Nephron progenitor cell (in vitro differentiated cells): ENCODE data around the gene SASH1.

ENCODE experiments used
- DNase-seq: peaks from one replicate; pipeline ENCODE4 v3.0.0; 2021
- H3K27ac Mint-ChIP-seq: 2 replicates; pipeline ENCODE4 v1.8.0; 2021; ENCODE audit warnings: mild to moderate bottlenecking, moderate library complexity, mixed read lengths
- H3K27me3 Mint-ChIP-seq: 2 replicates; pipeline ENCODE4 v1.8.0; 2021; ENCODE audit warnings: mild to moderate bottlenecking, low read depth, mixed read lengths; ENCODE audit not compliant: poor library complexity
- H3K36me3 Mint-ChIP-seq: 2 replicates; pipeline ENCODE4 v1.8.0; 2021; ENCODE audit warnings: low read depth, mixed read lengths
- H3K4me1 Mint-ChIP-seq: 2 replicates; pipeline ENCODE4 v1.8.0; 2021; ENCODE audit warnings: mixed read lengths
- H3K4me3 Mint-ChIP-seq: 2 replicates; pipeline ENCODE4 v1.8.0; 2021; ENCODE audit warnings: mild to moderate bottlenecking, moderate library complexity, mixed read lengths
- H3K9me3 Mint-ChIP-seq: 2 replicates; pipeline ENCODE4 v1.8.0; 2021; ENCODE audit warnings: mild to moderate bottlenecking, moderate library complexity, mixed read lengths
- CTCF ChIP-seq: fragments of 200-600 bp; sonication (generic); IDR thresholded peaks from 2 replicates; pipeline ENCODE4 v1.5.0; 2021; ENCODE audit warnings: antibody characterized with exemption

The SASH1 gene

GRCh38 chr6:148523048-148523447 is 180.4 kb downstream of the SASH1 start:
- H3K9me3 Mint-ChIP-seq, result peaks cover 10% of the 10 kb centered on the region
- H3K4me3 Mint-ChIP-seq, result no peak overlapping the region
- no peaks in the 10 kb centered on the region for H3K27me3 Mint-ChIP-seq
- no peak for DNase-seq
- H3K4me1 Mint-ChIP-seq, result peaks cover 43% of the 10 kb centered on the region
- peaks cover 88% of the 10 kb centered on the region for H3K36me3 Mint-ChIP-seq
- TF ChIP-seq CTCF, result no peak
- no peak overlapping the region for H3K27ac Mint-ChIP-seq

DNA sequence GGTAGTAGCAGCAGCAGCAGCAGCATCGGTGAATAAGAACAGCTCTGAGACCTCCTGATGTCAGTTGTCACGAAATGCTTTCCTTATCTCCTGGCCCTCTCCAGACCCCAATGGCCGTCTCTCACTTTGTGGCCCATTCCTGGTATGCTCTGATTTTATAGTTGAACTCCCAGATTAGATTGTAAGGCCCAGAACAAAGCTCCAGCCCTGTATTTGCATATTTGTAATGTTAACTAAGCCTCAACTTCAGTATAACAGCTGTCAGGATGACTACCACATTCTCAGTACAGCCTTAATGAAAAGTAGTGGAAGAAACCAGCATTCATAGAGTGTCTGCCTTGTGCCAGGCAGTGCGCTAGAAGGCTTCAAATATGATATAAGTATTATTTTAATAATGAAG is 180.9 kb downstream of the SASH1 start:
- no peak for TF ChIP-seq CTCF
- H3K27me3 Mint-ChIP-seq, result no peaks in the 10 kb centered on the region
- no peak overlapping the region for H3K4me3 Mint-ChIP-seq
- peaks cover 38% of the 10 kb centered on the region for H3K4me1 Mint-ChIP-seq
- peaks cover 10% of the 10 kb centered on the region for H3K9me3 Mint-ChIP-seq
- H3K36me3 Mint-ChIP-seq, result peaks cover 88% of the 10 kb centered on the region
- no peak for DNase-seq
- H3K27ac Mint-ChIP-seq, result no peak overlapping the region

DNA sequence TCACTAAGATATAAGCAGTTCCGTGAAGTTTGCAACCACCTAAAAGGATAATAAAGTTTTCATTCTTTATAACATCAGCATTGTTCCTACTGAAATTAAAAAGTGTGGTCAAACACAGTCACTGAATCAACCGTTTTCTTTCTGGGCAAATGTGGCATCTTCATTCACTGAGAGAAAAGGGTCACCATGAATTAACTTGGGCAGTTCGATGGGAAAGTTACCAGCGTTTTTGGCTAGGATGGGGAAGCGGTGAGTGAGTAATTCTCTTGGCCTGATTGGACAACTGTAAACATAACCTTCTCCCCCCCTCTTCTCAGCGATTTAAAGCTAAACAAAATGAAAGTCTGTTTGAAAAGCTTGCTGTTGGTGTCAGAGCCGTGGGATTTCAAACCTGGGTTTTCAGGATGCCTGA is 181.8 kb downstream of the SASH1 start:
- Mint-ChIP-seq H3K4me3 (no peak overlapping the region), H3K4me1 (peaks cover 29% of the 10 kb centered on the region)

GRCh38 chr6:148524976-148525375 is 182.3 kb downstream of the SASH1 start:
- Mint-ChIP-seq H3K4me1 (peaks cover 29% of the 10 kb centered on the region), H3K27ac (peak overlapping the region; percentile 18), H3K9me3 (peaks cover 4% of the 10 kb centered on the region), H3K4me3 (no peak overlapping the region), H3K36me3 (peaks cover 84% of the 10 kb centered on the region), H3K27me3 (no peaks in the 10 kb centered on the region)
- TF ChIP-seq CTCF, result no peak
- no peak for DNase-seq

More for the DNA sequence above, 181.8 kb downstream of the SASH1 start:
- H3K27ac Mint-ChIP-seq, result peak overlapping the region; percentile 18
- no peak for TF ChIP-seq CTCF
- DNase-seq, result no peak
- peaks cover 88% of the 10 kb centered on the region for H3K36me3 Mint-ChIP-seq
- peaks cover 4% of the 10 kb centered on the region for H3K9me3 Mint-ChIP-seq
- H3K27me3 Mint-ChIP-seq, result no peaks in the 10 kb centered on the region

DNA sequence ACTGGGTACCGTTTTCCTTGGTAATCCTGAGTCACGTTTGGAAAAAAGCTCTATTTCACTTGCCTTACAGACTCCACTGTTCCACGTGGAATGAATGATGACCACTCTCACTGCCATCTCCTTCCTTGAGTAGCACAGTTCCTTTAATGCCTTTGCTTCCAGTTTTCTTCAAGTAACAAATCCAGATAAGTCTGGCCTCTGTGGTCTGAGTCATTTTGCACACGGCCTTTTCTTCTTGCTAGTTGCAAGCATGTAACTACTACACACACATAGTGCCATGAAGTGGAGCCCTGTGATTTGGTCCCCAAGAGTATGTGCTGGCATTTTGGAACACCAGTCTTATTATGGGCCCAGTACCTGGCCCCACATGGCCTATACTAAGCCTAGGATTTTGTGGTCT is 182.8 kb downstream of the SASH1 start:
- peaks cover 2% of the 10 kb centered on the region for H3K9me3 Mint-ChIP-seq
- H3K4me3 Mint-ChIP-seq, result no peak overlapping the region
- no peak overlapping the region for H3K27ac Mint-ChIP-seq
- no peak for DNase-seq
- no peak for TF ChIP-seq CTCF
- peaks cover 79% of the 10 kb centered on the region for H3K36me3 Mint-ChIP-seq
- H3K4me1 Mint-ChIP-seq, result peaks cover 29% of the 10 kb centered on the region
- H3K27me3 Mint-ChIP-seq, result no peaks in the 10 kb centered on the region

- Mint-ChIP-seq H3K4me3 (no peak overlapping the region), H3K4me1 (peaks cover 23% of the 10 kb centered on the region), H3K36me3 (peaks cover 75% of the 10 kb centered on the region), H3K27ac (peak overlapping the region; percentile 66), H3K9me3 (no peaks in the 10 kb centered on the region), H3K27me3 (peaks cover 2% of the 10 kb centered on the region)
- TF ChIP-seq CTCF, result no peak
- no peak for DNase-seq
Observed at GRCh38 chr6:148526145-148526544, 183.5 kb downstream of the SASH1 start.
